Stimulated activated CD8-positive, alpha-beta memory T cell treated with anti-CD3 and anti-CD28 coated beads, Interleukin-12 subunit alpha, Interleukin-12 subunit beta, amount 100 ng/mL, for 4 hours (primary cell): Measurements from ENCODE around the gene C19orf44.
"Not testable (repeated sequence)": the region's sequence is repeated elsewhere in the genome, so short reads cannot be mapped to it uniquely, and the experiment has no call there.

Experiments used
- DNase-seq: peaks from one replicate; pipeline ENCODE4 v3.0.0-alpha.2; 2020; ENCODE audit warnings: low read depth

C19orf44 gene

DNA sequence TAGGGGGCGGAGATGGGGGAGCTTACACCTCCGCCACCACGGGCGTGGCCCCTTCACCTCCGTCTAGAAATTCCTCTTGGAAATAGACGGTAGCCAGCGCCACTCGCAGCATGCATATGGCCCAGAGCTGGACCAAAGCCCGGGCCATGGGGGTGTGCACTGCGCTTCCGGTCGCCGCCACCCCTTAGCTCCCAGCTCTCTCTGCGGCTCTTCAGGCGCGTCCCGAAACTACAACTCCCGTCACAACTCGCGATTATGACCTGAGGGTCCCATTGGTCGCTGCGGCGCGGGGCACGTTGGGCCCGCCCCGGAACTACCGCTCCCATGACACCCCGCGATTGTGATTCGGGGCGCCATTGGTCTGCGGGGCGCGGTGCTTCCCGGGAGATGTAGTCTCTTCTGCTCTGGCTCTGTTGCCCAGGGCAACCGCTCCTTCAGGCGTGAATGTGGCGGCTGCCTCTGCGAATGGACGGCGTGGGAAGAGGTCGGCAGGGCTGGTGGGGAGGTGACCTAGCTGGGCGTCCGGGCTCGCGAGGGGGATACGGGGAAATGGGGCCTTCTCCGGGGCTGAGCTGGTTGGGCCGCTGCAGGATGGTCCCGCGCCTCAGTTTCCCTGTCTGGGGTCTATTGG lies at the start of gene C19orf44, which contains the start of gene CALR3:
Gene C19orf44 (plus strand): TSS at position 413 of the 631 bp plus-strand sequence. CDS start 4,399 bp downstream, outside the sequence.
Gene CALR3 (minus strand): TSS at position 186 of the 631 bp plus-strand sequence. CDS start 38 bp downstream, at position 148.
- peak; percentile 94 for DNase-seq

- DNase-seq = peak; percentile 44
Measured at GRCh38 chr19:16446724-16447368, 49.3 kb upstream of the C19orf44 start.

- DNase-seq = not testable (repeated sequence)
Measured at GRCh38 chr19:16448872-16449271, 47.3 kb upstream of the C19orf44 start.

GRCh38 chr19:16449330-16449961 lies 46.7 kb upstream of the C19orf44 start:
- peak; percentile 10 for DNase-seq

GRCh38 chr19:16452325-16452724 lies 43.9 kb upstream of the C19orf44 start:
- DNase-seq = no peak

GRCh38 chr19:16454351-16454918 lies 41.8 kb upstream of the C19orf44 start:
- DNase-seq = no peak

DNA sequence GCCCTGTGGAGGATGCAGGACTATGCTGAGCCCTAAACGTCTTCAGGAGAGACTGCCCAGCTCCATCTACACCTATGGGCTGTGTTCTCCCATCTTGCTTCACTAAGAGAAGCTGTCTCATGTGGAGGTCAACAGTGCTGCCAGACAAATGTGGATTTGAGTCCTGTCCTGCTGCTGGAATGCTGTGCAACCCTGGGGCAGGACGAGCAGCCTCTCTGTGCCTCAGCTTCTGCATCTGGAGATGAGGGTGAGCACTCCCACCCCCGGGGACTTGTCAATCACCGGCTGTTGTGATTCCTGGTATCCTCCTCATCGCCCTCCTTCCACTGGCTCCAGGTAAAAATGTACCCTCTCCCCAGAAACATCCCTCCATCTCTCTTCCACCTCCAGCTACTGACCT lies 40.7 kb upstream of the C19orf44 start:
- DNase-seq = no peak

DNA sequence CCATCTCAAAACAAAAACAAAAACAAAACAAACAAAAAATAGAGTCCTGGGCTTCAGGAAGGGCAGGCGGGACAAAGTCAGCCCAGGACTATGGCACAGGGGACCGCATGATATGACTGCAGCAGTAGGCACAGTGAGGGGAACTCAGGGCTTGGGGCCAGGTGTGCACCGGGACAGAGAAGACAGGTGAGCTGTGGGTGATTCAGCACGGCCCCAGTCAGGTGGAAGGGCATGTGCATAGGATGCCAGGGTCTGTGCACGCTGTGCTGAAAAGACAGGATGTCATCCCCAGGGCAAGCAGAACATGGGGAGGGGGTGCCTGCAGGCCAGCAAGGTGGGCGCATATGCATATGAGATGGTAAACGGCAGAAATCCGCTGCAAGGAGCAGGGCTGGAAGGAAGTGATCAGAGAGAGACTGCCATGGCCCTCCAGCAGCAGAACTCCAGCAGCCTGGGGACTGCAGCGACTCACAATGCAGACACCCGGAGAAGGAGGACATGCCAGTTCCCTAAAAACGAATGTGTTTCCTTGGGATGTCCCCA lies 39.5 kb upstream of the C19orf44 start:
- DNase-seq = no peak

GRCh38 chr19:16457195-16457953 lies 38.8 kb upstream of the C19orf44 start:
- DNase-seq = no peak

DNA sequence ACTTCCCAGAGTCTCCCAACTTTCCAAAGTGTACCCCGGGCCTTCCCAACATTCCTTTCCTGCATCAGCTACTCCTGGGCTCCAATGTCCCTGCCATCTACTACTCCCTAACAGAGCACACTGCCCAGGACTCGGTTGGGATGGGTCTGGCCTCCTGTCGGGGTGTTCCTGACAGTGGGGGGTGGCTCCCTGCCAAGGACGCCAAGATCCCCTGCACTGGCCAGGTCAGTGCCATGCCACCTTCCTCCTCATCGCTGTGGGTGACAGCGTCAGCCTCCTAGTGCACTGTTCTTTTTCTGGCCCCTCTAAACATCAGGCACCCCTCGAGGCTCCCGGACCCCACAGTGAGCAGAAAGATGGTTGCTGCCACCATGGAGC lies 38.3 kb upstream of the C19orf44 start:
- no peak for DNase-seq

- DNase-seq = no peak
Measured at GRCh38 chr19:16458391-16459341, 37.5 kb upstream of the C19orf44 start.

- no peak for DNase-seq
Measured at GRCh38 chr19:16459680-16460079, 36.5 kb upstream of the C19orf44 start.

DNA sequence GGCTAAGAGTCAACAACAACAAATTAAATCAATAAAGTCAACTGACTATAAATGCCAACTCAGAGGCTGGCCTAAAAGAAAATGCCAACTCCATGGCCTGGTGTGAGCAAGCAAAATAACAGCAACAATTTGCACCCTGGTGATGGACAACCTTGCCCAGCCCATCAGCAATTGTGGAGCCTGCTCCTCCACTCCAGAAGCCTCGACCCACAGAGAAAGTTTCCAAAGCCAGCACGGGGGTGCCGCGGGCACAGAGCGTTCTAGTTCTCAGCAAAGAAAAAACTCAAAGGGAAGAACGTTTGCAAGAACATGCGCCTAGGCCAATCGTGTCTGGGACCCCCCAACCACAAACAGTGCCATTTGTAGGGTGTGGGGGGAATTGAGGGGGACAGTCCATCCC lies 35.7 kb upstream of the C19orf44 start:
- DNase-seq = no peak

DNA sequence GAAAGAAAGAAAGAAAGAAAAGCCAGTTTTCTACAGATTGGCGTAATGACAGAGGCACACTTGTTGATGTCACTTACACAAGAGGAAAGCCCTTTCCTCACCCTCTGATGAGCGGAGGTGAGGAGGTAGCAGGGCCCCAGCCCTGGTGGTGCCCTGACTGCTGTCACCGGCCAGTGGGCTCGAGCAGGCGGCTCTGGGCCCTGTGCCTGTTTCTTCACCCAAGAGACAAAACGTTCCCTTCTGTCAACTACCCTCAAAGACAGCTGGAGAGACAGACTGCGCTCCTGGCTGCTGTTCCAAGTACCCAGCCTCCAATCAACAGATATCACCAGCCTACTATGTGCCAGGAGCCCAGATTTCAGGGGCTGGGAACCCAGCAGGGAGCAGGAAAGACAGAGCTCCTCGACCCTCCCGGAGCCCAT lies 34.6 kb upstream of the C19orf44 start:
- DNase-seq = no peak

DNA sequence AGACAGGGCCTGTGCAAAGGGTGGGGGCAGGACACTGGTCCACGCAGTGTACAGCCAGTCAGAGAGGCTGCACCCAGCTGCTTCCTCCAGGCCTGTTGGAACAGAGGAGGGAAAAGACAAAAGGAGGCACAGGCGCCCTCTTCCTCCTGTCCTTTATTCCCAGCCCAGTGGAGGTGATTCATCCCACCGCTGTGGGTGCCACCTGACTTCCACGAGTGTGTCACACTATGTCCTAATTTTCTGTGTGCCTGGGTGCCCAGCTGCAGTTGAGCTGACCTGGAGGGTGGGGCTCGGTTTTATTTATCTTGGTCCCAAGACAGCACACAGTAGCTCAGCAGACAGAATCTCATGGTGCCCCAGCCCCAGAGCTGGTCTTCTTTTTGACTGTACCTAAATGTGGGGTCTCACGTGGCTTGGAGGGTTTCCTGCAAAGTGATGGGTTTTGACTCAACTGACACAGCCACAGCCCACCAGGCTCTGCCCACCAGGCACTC lies 33.4 kb upstream of the C19orf44 start:
- no peak for DNase-seq

DNA sequence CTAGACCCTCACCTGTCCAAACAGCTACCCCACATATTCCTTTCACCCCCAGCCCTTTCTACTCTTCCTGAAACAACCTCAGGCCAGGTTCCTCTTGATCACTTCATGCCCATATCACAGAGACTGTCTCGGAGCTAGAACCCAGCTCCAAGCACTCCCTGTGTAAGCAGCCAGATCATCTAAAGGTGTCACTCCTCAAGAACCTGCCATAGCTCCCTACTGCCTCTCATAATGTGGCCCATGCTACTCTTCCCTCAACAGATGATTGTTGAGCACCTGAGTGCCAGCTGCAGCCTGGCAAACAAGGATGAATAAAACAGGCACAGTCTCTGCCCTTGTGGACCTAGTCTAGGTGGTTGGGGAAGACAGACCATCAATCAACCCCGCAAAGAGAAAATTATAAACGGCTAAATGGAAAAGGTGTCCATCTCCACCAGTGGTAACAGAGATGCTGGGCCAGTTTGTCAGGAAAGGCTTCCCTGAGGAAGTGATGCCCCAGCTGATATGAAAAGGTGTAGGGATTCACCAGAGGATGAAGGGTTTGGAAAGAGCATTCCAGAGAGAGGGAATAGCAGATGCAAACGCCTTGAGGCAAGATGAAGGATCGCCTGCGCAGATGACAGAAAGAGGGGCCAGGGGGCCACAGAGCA lies 32.7 kb upstream of the C19orf44 start:
- DNase-seq = no peak

GRCh38 chr19:16463991-16464575 lies 32.1 kb upstream of the C19orf44 start:
- no peak for DNase-seq

GRCh38 chr19:16465239-16465638 lies 31.0 kb upstream of the C19orf44 start:
- no peak for DNase-seq

DNA sequence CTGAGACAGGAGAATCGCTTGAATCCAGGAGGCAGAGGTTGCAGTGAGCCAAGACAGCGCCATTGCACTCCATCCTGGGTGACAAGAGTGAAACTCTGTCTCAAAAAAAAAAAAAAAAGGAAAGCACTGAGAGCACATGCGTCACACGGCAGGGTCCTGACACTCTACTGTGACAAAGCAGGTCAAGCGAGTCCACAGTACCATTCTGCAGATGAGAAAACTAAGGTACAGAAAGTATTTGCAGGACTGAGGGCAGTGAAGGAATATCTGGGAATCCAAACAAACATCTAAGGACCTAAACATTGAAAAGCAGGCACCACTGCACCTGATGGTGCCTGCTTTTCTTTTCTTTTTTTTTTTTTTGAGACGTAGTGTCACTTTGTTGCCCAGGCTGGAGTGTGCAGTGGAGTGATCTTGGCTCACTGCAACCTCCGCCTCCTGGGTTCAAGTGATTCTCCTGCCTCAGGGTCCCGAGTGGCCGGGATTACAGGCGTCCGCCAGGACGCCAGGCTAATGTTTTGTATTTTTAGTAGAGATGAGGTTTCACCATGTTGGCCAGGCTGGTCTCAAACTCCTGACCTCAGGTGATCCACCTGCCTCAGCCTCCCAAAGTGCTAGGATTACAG lies 29.3 kb upstream of the C19orf44 start:
- not testable (repeated sequence) for DNase-seq
